NB4 (cell line): ENCODE measurements around the gene LRP6.

Experiments
- DNase-seq: peaks from one replicate; pipeline ENCODE4 v3.0.0; 2010; ENCODE audit warnings: low read depth
- H3K4me3 ChIP-seq: one replicate; pipeline ENCODE4 v1.5.1; 2011; ENCODE audit warnings: mild to moderate bottlenecking, low read depth, low read length, moderate library complexity
- MYC ChIP-seq: IDR thresholded peaks from 2 replicates; pipeline ENCODE4 v1.6.1; 2011; ENCODE audit warnings: low read depth, low read length
- POLR2A ChIP-seq: IDR thresholded peaks from 2 replicates; pipeline ENCODE4 v1.6.1; 2011; ENCODE audit warnings: mild to moderate bottlenecking; ENCODE audit not compliant: insufficient read length; ENCODE audit errors: extremely low read depth
- TF ChIP-seq, protein P1 (sequence below): IDR thresholded peaks from one replicate; pipeline ENCODE4 v1.5.1; 2012; ENCODE audit warnings: low read depth, low read length
- TF ChIP-seq, protein P2 (sequence below): IDR thresholded peaks from 2 replicates; pipeline ENCODE4 v1.6.1; 2011; ENCODE audit warnings: low read depth, low read length

LRP6 gene

DNA sequence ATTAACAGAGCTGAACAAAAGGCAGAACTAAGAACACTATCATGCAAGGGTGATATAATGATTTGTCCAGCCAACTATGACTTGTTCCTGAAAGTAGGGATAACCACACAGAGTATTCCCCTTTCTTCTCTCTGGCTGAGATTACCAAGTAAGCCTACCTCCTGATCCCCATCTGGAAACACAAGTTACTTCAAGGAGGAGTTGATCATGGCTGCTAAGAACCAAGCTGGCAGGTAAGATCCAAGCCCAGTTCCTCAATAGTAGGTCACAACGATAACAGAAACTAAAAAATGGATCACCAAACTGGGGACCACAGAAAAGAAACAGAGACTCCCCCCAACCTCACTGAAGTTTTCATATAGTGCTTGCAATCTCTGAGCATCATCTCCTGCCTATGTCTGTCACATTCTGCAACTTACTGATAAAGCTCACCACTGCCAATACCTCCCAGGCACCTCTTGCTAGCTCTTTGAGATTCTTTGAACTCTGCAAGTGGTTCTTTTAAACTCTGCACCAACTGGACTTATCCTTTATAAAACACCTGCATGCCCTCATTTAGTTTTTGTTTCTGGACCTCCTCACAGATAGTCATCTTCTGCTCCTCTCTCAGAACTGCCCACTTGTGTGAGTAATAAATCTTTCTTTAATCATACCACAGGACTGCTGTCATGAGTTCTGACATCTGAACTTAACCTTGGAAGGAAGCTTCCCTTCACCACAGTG lies 76.6 kb downstream of the LRP6 start:
- no peak for DNase-seq
- TF ChIP-seq MYC, result no peak
- TF ChIP-seq POLR2A, result no peak
- TF ChIP-seq, protein P1, sequence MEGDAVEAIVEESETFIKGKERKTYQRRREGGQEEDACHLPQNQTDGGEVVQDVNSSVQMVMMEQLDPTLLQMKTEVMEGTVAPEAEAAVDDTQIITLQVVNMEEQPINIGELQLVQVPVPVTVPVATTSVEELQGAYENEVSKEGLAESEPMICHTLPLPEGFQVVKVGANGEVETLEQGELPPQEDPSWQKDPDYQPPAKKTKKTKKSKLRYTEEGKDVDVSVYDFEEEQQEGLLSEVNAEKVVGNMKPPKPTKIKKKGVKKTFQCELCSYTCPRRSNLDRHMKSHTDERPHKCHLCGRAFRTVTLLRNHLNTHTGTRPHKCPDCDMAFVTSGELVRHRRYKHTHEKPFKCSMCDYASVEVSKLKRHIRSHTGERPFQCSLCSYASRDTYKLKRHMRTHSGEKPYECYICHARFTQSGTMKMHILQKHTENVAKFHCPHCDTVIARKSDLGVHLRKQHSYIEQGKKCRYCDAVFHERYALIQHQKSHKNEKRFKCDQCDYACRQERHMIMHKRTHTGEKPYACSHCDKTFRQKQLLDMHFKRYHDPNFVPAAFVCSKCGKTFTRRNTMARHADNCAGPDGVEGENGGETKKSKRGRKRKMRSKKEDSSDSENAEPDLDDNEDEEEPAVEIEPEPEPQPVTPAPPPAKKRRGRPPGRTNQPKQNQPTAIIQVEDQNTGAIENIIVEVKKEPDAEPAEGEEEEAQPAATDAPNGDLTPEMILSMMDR, result no peak
- TF ChIP-seq, protein P2, sequence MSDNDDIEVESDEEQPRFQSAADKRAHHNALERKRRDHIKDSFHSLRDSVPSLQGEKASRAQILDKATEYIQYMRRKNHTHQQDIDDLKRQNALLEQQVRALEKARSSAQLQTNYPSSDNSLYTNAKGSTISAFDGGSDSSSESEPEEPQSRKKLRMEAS, result no peak
- no peak overlapping the region for H3K4me3 ChIP-seq

DNA sequence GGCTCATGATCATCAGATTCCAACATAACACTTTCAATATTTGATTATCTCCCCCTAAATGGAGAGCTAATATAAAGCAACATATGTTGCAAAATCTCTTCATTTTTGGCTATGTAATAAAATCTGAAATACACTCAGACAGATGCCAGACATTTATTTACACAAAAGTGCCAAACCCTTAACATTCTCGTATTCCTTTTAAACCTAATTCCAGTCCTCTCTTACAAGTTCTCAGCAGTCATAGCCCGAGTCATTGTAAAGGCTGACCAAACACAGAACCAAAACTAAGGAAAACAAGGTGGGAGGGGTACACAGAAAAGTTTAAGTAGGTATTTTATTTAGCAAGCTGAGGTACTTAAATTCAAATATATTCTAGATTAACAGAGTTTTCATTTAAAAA lies 81.4 kb downstream of the LRP6 start:
- no peak for DNase-seq
- TF ChIP-seq POLR2A (no peak), MYC (no peak)
- TF ChIP-seq, protein P2, result no peak
- TF ChIP-seq, protein P1, result no peak
- H3K4me3 ChIP-seq, result no peak overlapping the region

DNA sequence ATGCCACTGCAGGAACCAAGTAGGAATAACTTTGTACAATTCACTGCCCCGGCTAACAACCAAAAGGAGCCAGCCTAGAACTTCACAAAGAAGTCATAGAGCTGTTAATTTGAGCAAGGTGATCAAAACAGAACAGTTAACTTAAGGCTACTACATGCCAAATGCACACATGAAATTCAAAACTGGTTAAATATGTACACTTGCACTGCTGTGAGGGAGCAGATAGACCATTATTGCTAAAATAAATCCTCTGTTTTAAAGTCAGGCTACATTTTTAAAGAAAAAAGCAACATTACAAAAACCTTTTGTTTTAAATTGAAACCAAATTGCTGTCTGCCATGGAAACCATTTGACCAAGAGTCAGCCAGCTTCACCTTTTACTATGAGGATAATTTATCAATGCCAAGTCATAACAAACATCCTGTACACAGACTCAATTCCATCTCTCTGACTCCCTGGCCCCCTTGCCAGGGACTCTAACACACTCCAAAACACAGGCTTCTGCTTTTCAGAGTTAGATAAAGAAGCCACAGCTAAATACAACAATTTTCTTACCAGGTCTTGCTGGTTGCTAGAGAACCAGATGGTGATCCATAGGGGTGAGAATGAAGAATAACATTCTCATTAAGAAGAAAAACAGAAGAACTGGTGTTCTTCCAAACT lies 84.0 kb downstream of the LRP6 start:
- H3K4me3 ChIP-seq, result no peak overlapping the region
- TF ChIP-seq POLR2A (no peak), MYC (no peak)
- TF ChIP-seq, protein P2, result no peak
- TF ChIP-seq, protein P1, result no peak
- no peak for DNase-seq

DNA sequence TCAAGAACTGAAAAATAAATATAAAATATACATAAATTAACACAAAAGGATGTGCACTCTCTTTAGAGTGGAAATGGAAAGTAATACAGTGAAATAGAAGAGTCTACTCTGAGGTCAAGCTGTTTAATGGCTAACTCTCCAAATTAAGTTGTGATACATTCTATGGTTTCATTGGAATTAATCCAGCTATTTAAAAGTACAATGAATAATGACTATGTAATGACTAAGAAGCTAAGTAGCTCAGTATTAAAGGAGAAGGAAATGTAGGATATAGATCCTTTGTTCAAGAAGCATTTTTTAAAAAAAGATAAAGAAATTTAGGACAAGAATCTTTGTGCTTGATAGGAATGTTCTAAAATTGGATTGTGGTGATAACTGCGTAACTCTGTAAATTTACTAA lies 85.3 kb downstream of the LRP6 start:
- TF ChIP-seq MYC (no peak), POLR2A (no peak)
- TF ChIP-seq, protein P1, result no peak
- TF ChIP-seq, protein P2, result no peak
- no peak overlapping the region for H3K4me3 ChIP-seq
- no peak for DNase-seq

DNA sequence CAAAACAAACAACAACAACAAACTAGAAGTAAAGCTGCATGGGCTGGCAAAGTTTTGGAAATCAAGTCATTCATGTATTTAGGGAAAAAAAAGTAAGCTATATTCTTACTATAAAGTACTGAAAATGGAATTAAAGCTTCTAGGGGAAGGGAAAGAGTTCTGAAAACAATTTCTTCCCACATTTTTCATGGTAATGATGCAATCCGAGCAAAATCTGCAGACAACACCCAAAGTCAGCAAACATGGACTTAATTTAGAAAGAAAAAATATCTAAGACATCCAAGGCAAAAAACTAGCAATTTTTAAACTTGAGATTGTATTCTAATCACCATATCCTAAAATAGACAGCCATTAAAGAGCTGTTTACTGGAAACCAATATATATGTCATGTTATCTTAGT lies 86.3 kb downstream of the LRP6 start:
- no peak for DNase-seq
- no peak overlapping the region for H3K4me3 ChIP-seq
- TF ChIP-seq, protein P2, result no peak
- TF ChIP-seq POLR2A (no peak), MYC (no peak)
- TF ChIP-seq, protein P1, result no peak
